ENCODE measurements around the gene GBF1. TPM values are rescaled to one million over a fixed set of nuclear protein-coding genes. Genes with fewer than 3 reads are reported as not detected.

Gene GBF1
- total and polyA plus RNA-seq, 8 donors = 5.7 to 47.3 (median 21.9) TPM

DNA sequence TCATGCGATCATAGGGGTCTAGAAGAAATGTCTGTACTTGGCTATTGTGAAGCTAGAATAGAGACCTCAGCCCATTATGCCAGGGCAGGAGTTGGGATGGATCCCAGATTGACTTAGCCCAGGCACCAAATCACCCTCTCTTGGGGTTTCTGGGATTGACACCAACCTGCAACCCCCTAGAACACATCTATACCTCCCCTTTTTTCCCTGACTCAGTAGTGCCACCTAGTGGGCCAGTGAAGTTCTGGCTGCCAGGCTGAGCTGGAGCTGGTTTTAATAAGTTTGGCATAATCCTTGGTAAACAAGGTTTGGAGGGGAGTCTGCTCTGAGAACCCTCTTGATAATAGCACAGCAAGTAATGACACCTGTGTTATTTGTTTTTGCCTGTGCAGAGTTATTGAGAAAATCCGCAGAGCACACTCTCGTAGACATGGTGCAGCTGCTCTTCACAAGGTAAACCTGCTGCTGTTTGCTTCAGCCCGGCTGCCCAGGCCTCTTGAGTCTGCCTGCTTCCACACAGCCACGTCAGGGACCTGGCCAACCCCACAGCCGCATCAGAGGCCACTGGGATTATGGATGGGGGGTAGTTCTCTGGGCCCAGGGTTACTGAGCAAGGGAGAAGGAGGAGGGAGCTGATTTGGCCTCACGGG lies 106.9 kb downstream of the GBF1 start:
- Histone ChIP-seq H3K27ac (no peak overlapping the region), H3K36me3 (peaks cover 45 to 96% (median 85%) of the 10 kb centered on the region in 4 donors), H3K4me1 (peaks cover 0 to 8% (median 0%) of the 10 kb centered on the region in 4 donors), H3K27me3 (no peaks in the 10 kb centered on the region), H3K4me3 (no peak overlapping the region), H3K9me3 (no peaks in the 10 kb centered on the region)
- 75 to 77% (median 76%) methylated on average over 7 of the region's 7 CpGs for WGBS, 5 donors
- TF ChIP-seq, protein P1, sequence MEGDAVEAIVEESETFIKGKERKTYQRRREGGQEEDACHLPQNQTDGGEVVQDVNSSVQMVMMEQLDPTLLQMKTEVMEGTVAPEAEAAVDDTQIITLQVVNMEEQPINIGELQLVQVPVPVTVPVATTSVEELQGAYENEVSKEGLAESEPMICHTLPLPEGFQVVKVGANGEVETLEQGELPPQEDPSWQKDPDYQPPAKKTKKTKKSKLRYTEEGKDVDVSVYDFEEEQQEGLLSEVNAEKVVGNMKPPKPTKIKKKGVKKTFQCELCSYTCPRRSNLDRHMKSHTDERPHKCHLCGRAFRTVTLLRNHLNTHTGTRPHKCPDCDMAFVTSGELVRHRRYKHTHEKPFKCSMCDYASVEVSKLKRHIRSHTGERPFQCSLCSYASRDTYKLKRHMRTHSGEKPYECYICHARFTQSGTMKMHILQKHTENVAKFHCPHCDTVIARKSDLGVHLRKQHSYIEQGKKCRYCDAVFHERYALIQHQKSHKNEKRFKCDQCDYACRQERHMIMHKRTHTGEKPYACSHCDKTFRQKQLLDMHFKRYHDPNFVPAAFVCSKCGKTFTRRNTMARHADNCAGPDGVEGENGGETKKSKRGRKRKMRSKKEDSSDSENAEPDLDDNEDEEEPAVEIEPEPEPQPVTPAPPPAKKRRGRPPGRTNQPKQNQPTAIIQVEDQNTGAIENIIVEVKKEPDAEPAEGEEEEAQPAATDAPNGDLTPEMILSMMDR (IDR thresholded peaks at IDR 0.05) = peak in 5 of 7 experiments; percentile 52 to 90 (median 85)
- TF ChIP-seq EP300 (IDR thresholded peaks at IDR 0.05) = no peak
- no peak for TF ChIP-seq POLR2A (IDR thresholded peaks at IDR 0.05)
- DNase-seq = peak; percentile 57 to 85
- intact Hi-C loops (cut with DNase I; ENCODE audit: low total_unique reads) = loop anchor here (5.0 kb wide), 1 partner anchor 185 kb away; no protein-coding TSS in a partner anchor

DNA sequence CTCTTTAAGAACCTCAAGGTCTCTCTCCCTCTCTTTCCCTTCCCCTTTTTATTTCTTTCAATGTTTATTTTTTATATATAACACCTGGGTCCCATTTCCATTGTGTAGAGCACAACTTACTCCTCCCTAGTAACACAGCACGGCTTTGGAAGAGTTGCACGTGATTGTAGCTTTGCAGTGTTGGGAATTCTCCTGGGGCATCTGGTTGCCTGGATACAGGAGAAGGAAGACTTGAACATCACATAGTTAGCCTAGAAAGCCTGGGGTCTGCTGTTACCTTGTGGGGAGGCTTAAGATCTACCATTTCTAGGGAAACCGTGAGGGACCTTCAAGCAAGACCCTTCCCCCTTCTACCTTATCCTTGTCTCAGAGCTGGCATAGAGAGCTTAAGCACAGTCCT lies 109.1 kb downstream of the GBF1 start:
- no peak for DNase-seq
- H3K27ac ChIP-seq = no peak overlapping the region
- H3K4me3 ChIP-seq = no peak overlapping the region
- peaks cover 66 to 97% (median 95%) of the 10 kb centered on the region in 4 donors for H3K36me3 ChIP-seq
- H3K4me1 ChIP-seq = no peaks in the 10 kb centered on the region
- intact Hi-C loops (cut with DNase I; ENCODE audit: low total_unique reads) = loop anchor here (5.0 kb wide), 1 partner anchor 187 kb away; no protein-coding TSS in a partner anchor
- TF ChIP-seq, protein P1 (IDR thresholded peaks at IDR 0.05) = no peak
- TF ChIP-seq POLR2AphosphoS5 (IDR thresholded peaks at IDR 0.05) = no peak
- TF ChIP-seq EP300 (IDR thresholded peaks at IDR 0.05) = no peak
- no peak for TF ChIP-seq POLR2A (IDR thresholded peaks at IDR 0.05)
- H3K27me3 ChIP-seq = no peaks in the 10 kb centered on the region
- H3K9me3 ChIP-seq = no peaks in the 10 kb centered on the region
- 81 to 90% (median 86%) methylated on average over 3 of the region's 3 CpGs for WGBS, 5 donors

DNA sequence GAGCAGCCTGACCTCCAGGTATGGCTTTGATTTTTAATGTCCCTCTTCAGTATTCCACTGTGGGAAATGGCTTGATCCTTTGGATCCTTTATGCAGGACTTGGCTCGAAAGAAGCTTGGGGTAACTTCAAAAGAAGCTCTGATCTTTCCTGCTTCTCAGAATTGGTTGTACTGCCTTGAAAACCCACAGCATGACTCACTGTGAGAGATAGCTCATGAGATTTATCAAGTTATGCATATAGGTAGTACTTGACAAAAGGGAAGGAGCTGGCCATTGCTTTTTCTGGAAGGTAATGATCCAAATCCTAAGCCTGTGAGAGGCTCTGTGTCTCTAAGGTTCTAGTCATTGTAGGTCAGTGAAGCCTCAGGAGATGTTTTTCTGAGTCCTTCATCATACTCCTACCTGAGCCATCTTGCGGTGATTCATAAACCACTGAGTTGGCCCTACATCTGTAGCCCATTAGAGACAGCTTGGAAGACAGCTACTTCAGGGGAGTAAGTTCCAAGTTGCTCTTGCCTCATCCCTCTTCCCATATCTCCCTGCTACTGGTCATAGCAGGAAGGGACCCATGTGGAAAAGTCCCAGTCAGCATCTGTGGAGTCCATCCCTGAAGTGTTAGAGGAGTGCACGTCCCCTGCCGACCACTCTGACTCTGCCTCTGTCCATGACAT lies 113.5 kb downstream of the GBF1 start:
- DNase-seq = no peak
- TF ChIP-seq, protein P1 (IDR thresholded peaks at IDR 0.05) = no peak
- TF ChIP-seq EP300 (IDR thresholded peaks at IDR 0.05) (no peak), POLR2AphosphoS5 (IDR thresholded peaks at IDR 0.05) (no peak), POLR2A (IDR thresholded peaks at IDR 0.05) (no peak)
- Histone ChIP-seq H3K36me3 (peaks cover 69 to 99% (median 97%) of the 10 kb centered on the region in 4 donors), H3K9me3 (no peaks in the 10 kb centered on the region), H3K4me1 (no peaks in the 10 kb centered on the region), H3K27me3 (no peaks in the 10 kb centered on the region), H3K27ac (no peak overlapping the region), H3K4me3 (no peak overlapping the region)
- WGBS, 5 donors = 84 to 98% (median 96%) methylated on average over 4 of the region's 4 CpGs
- intact Hi-C loops (cut with DNase I; ENCODE audit: low total_unique reads) = no loop called here

DNA sequence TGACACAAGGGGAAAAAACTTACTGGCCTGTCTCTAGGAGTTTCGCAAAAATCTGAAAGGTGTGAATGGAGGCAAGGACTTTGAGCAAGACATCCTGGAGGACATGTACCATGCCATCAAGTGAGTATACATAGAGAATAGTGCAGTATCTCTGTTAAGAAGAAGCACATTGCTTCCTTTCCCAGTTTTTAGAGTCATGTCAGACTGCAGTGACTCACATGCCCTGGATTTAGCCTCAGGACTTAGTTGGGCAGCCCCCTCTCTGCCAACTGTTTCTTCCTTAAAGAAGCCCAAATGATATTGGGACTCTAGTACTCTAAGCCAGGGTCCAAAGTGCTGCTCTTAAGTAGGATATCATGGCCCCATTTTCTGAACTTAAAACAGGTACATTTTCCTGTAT lies 122.1 kb downstream of the GBF1 start:
- TF ChIP-seq POLR2A (IDR thresholded peaks at IDR 0.05) (no peak), EP300 (IDR thresholded peaks at IDR 0.05) (no peak), POLR2AphosphoS5 (IDR thresholded peaks at IDR 0.05) (no peak)
- TF ChIP-seq, protein P1 (IDR thresholded peaks at IDR 0.05) = no peak
- H3K4me1 ChIP-seq = no peaks in the 10 kb centered on the region
- intact Hi-C loops (cut with DNase I; ENCODE audit: low total_unique reads) = no loop called here
- no peak for DNase-seq
- 95 to 100% (median 100%) methylated on average over 1 of the region's 1 CpG for WGBS, 5 donors
- H3K9me3 ChIP-seq = no peaks in the 10 kb centered on the region
- H3K4me3 ChIP-seq = no peak overlapping the region
- no peak overlapping the region for H3K27ac ChIP-seq
- H3K36me3 ChIP-seq = peaks cover 90 to 100% (median 100%) of the 10 kb centered on the region in 4 donors
- H3K27me3 ChIP-seq = no peaks in the 10 kb centered on the region

All from stomach (tissue), 9 donors.